ENCODE measurements around the gene SDR39U1. TPM values are rescaled to one million over a fixed set of nuclear protein-coding genes. Genes with fewer than 3 reads are reported as not detected.

Gene SDR39U1
- polyA plus RNA-seq, 4 donors = 37.9 to 82.1 (median 52.3) TPM

GRCh38 chr14:24392325-24393091 lies 50.1 kb downstream of the SDR39U1 start:
- DNase-seq (ENCODE audit: low read depth in 4 of 4, low spot score in 3 of 4) = no peak

GRCh38 chr14:24390701-24391468 lies 51.7 kb downstream of the SDR39U1 start:
- DNase-seq (ENCODE audit: low read depth in 4 of 4, low spot score in 3 of 4) = no peak

Other genes starting within 250 kb of the SDR39U1 start
- gene TM9SF1, start 247.3 kb downstream of the SDR39U1 start, polyA plus RNA-seq (ENCODE audit: insufficient read length in 4 of 4) = 10 to 100 TPM; 32.9 to 43.7 (median 35.4) TPM
- gene TSSK4, start 237.1 kb downstream of the SDR39U1 start, polyA plus RNA-seq (ENCODE audit: insufficient read length in 4 of 4) = 10 to 100 TPM in 1 of 4 donors, 1 to 10 TPM in 3; 4.2 to 12.0 (median 5.6) TPM
- gene CHMP4A, start 229.3 kb downstream of the SDR39U1 start, polyA plus RNA-seq (ENCODE audit: insufficient read length in 4 of 4) = 10 to 100 TPM; 27.8 to 58.4 (median 52.0) TPM
- 10 to 100 TPM in 3 of 4 donors, 1 to 10 TPM in 1; 8.3 to 16.9 (median 11.3) TPM for gene MDP1, start 226.7 kb downstream of the SDR39U1 start, polyA plus RNA-seq (ENCODE audit: insufficient read length in 4 of 4)
- gene NEDD8, start 210.4 kb downstream of the SDR39U1 start, polyA plus RNA-seq (ENCODE audit: insufficient read length in 4 of 4) = 100 to 1,000 TPM; 189 to 230 (median 217) TPM
- gene GMPR2, start 209.8 kb downstream of the SDR39U1 start, polyA plus RNA-seq (ENCODE audit: insufficient read length in 4 of 4) = 100 to 1,000 TPM in 3 of 4 donors, 10 to 100 TPM in 1; 65.6 to 124 (median 117) TPM
- gene TINF2, start 200.2 kb downstream of the SDR39U1 start, polyA plus RNA-seq (ENCODE audit: insufficient read length in 4 of 4) = 10 to 100 TPM; 57.3 to 62.1 (median 60.1) TPM
- gene TGM1, start 179.6 kb downstream of the SDR39U1 start, polyA plus RNA-seq (ENCODE audit: insufficient read length in 4 of 4) = 1 to 10 TPM; 1.6 to 6.6 (median 2.6) TPM
- gene RABGGTA, start 171.2 kb downstream of the SDR39U1 start, polyA plus RNA-seq (ENCODE audit: insufficient read length in 4 of 4) = 10 to 100 TPM; 19.4 to 28.6 (median 20.3) TPM
- 10 to 100 TPM; 27.8 to 54.8 (median 43.2) TPM for gene DHRS1, start 143.0 kb downstream of the SDR39U1 start, polyA plus RNA-seq (ENCODE audit: insufficient read length in 4 of 4)
- gene NOP9, start 142.9 kb downstream of the SDR39U1 start, polyA plus RNA-seq (ENCODE audit: insufficient read length in 4 of 4) = 10 to 100 TPM; 20.0 to 27.0 (median 25.4) TPM
- gene CIDEB, start 134.8 kb downstream of the SDR39U1 start, polyA plus RNA-seq (ENCODE audit: insufficient read length in 4 of 4) = 10 to 100 TPM; 20.2 to 28.4 (median 24.5) TPM
- gene LTB4R2, start 132.6 kb downstream of the SDR39U1 start, polyA plus RNA-seq (ENCODE audit: insufficient read length in 4 of 4) = 1 to 10 TPM; 1.7 to 4.4 (median 3.0) TPM
- gene LTB4R, start 131.3 kb downstream of the SDR39U1 start, polyA plus RNA-seq (ENCODE audit: insufficient read length in 4 of 4) = 1 to 10 TPM; 2.1 to 6.5 (median 4.9) TPM
- gene ADCY4, start 107.7 kb downstream of the SDR39U1 start, polyA plus RNA-seq (ENCODE audit: insufficient read length in 4 of 4) = 10 to 100 TPM in 3 of 4 donors, 1 to 10 TPM in 1; 8.4 to 23.3 (median 20.0) TPM
- 1 to 10 TPM; 2.3 to 4.3 (median 3.8) TPM for gene RIPK3, start 102.8 kb downstream of the SDR39U1 start, polyA plus RNA-seq (ENCODE audit: insufficient read length in 4 of 4)
- 100 to 1,000 TPM in 1 of 4 donors, 10 to 100 TPM in 3; 52.5 to 151 (median 78.2) TPM for gene NFATC4, start 74.6 kb downstream of the SDR39U1 start, polyA plus RNA-seq (ENCODE audit: insufficient read length in 4 of 4)
- 10 to 100 TPM; 46.0 to 95.5 (median 49.4) TPM for gene NYNRIN, start 43.8 kb downstream of the SDR39U1 start, polyA plus RNA-seq (ENCODE audit: insufficient read length in 4 of 4)
- 1 to 10 TPM; 2.2 to 4.7 (median 2.6) TPM for gene CBLN3, start 13.1 kb downstream of the SDR39U1 start, polyA plus RNA-seq (ENCODE audit: insufficient read length in 4 of 4)
- gene KHNYN, start 12.8 kb downstream of the SDR39U1 start, polyA plus RNA-seq (ENCODE audit: insufficient read length in 4 of 4) = 10 to 100 TPM; 35.8 to 50.0 (median 40.5) TPM
- under 1 TPM; 0.16 to 0.58 (median 0.34) TPM for gene CMA1, start 65.5 kb upstream of the SDR39U1 start, polyA plus RNA-seq (ENCODE audit: insufficient read length in 4 of 4)
- gene CTSG, start 133.5 kb upstream of the SDR39U1 start, polyA plus RNA-seq (ENCODE audit: insufficient read length in 4 of 4) = under 1 TPM; 0.30 to 0.95 (median 0.54) TPM
- gene GZMH, start 166.9 kb upstream of the SDR39U1 start, polyA plus RNA-seq (ENCODE audit: insufficient read length in 4 of 4) = under 1 TPM in 2 of 4 donors, not detected in 2; 0.21 to 0.53 TPM
- under 1 TPM; 0.22 to 0.75 (median 0.46) TPM for gene GZMB, start 191.4 kb upstream of the SDR39U1 start, polyA plus RNA-seq (ENCODE audit: insufficient read length in 4 of 4)